Muscle of leg (tissue), 11 donors: ENCODE data around the gene CCNQ. TPM values are rescaled to one million over a fixed set of nuclear protein-coding genes. Genes with fewer than 3 reads are reported as not detected.

Experiments
- DNase-seq: peaks from one replicate; pipeline ENCODE4 v3.0.0; 2013
- H3K27ac ChIP-seq: one replicate; pipeline ENCODE4 v1.5.1; 2013; ENCODE audit warnings: mild to moderate bottlenecking, low read length, control low read depth
- H3K27me3 ChIP-seq: one replicate; pipeline ENCODE4 v1.6.1; 2013; ENCODE audit warnings: low read length; ENCODE audit not compliant: control insufficient read depth, insufficient read depth
- H3K36me3 ChIP-seq: one replicate; pipeline ENCODE4 v1.6.1; 2013; ENCODE audit warnings: low read length; ENCODE audit not compliant: control insufficient read depth, insufficient read depth
- H3K4me1 ChIP-seq: one replicate; pipeline ENCODE4 v1.6.1; 2013; ENCODE audit warnings: low read length; ENCODE audit not compliant: control insufficient read depth, insufficient read depth
- H3K4me3 ChIP-seq: one replicate; pipeline ENCODE4 v1.5.1; 2013; ENCODE audit warnings: low read length, control low read depth
- H3K9me3 ChIP-seq: replicated peaks from 2 replicates; pipeline ENCODE4 v1.6.1; 2013; ENCODE audit warnings: low read depth, low read length; ENCODE audit not compliant: control insufficient read depth
- WGBS: methylation state at CpG from one replicate; pipeline ENCODE4 v1.1.5; 2013; ENCODE audit warnings: missing lambda C conversion rate; ENCODE audit not compliant: insufficient coverage; 5-methylcytosine and 5-hydroxymethylcytosine counted together
- polyA plus RNA-seq, 8 donors: library from polyadenylated mRNA; unstranded; fragments of 120-200 nt; gene quantifications; one replicate each; pipeline versions ENCODE4 v1.2.1 to v1.2.3, GENCODE V29; 2013; ENCODE audit warnings: inconsistent platforms in 1 of 8, low replicate concordance in 1 of 8; ENCODE audit not compliant: insufficient read length in 8 of 8, insufficient read depth in 1 of 8
- total RNA-seq: library from RNA; stranded (reverse); fragments of 120-200 nt; gene quantifications from one replicate; pipeline ENCODE4 v1.2.4, GENCODE V29; 2013

CCNQ gene
- total and polyA plus RNA-seq, 9 donors: 11.7 to 15.9 (median 13.3) TPM

DNA sequence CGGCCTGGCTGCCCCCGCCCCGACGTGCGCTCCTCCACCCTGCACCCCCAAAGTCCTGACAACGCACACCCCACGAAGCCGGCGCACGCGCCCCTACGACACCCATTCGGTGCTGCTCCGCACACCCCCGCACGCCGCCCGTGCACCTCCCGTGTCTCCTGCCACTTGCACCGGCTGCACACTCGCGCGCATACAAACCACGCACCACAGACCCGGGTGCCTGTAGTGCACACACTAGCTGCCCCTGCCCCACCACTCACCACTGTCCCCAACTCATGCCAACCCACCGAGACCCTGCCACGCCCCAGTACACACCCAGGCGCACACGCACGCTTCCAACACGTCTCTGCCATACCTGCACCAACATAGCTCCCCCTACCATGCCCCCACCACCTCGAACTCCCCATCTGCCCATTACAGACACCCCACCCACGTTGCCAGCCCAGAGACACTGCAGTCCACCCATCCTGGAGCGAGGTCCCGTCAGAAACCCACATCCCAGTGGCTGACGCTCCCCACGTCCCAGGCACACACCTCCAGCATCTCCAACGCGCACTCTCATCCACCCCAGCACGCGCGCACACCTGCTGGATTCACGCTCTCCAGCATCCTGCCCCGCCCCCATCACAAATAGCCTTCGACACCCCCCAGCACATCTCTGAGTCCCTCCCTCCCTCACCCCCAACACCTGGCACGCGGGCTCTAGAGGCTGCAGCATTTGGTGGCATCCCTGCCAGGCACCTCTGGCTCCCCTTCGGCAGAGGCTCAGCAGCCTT is 43.9 kb upstream of the CCNQ start:
- no peak overlapping the region for H3K4me3 ChIP-seq

DNA sequence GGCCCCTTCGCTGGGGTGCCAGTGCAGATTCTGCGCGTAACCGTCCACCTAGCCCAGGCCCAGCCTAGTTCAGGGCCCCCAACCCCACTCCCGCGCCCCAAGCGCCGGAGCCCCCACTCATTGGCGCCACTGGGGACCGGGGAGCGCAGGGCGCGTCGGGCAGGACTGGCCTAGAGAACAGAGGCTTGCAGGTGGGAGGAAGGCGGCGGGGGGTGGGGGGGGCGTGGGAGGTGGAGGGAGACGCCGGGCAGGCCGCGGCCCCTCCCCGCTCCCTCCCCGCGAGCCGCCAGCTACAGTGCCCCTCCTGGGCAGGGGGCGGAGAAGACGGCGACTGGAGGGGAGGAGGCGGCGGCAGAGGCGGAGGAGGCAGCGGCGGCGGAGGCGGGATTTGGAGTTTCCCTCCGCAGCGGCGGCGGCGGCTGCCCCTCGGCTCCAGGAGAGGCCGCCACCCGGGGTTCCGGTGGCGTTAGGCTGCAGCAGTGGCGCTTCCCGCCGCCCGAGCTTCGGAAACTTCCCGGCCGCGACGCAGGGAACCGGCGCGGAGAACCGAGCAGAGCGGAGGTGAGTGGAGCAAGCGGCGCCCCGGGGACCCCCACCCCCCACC is 43.2 kb upstream of the CCNQ start:
- no peak for DNase-seq
- H3K9me3 ChIP-seq: no peaks in the 10 kb centered on the region
- no peak overlapping the region for H3K4me3 ChIP-seq
- WGBS: 34% methylated on average over 47 of the region's 62 CpGs
- H3K4me1 ChIP-seq: peaks cover 34% of the 10 kb centered on the region
- H3K36me3 ChIP-seq: no peaks in the 10 kb centered on the region
- peaks cover 74% of the 10 kb centered on the region for H3K27me3 ChIP-seq
- no peak overlapping the region for H3K27ac ChIP-seq

More for the DNA sequence above, 43.9 kb upstream of the CCNQ start:
- Histone ChIP-seq H3K4me1 (peaks cover 41% of the 10 kb centered on the region), H3K27me3 (peaks cover 77% of the 10 kb centered on the region), H3K27ac (no peak overlapping the region), H3K36me3 (no peaks in the 10 kb centered on the region), H3K9me3 (no peaks in the 10 kb centered on the region)
- 27% methylated on average over 43 of the region's 48 CpGs for WGBS
- no peak for DNase-seq

GRCh38 chrX:153641627-153642026 is 42.7 kb upstream of the CCNQ start:
- Histone ChIP-seq H3K4me3 (no peak overlapping the region), H3K36me3 (no peaks in the 10 kb centered on the region), H3K4me1 (peaks cover 33% of the 10 kb centered on the region), H3K27me3 (peaks cover 70% of the 10 kb centered on the region), H3K9me3 (no peaks in the 10 kb centered on the region), H3K27ac (no peak overlapping the region)
- WGBS: 20% methylated on average over 1 of the region's 8 CpGs
- no peak for DNase-seq

GRCh38 chrX:153640736-153641575 is 42.0 kb upstream of the CCNQ start:
- no peak for DNase-seq
- 53% methylated on average over 26 of the region's 26 CpGs for WGBS
- Histone ChIP-seq H3K4me3 (no peak overlapping the region), H3K27ac (no peak overlapping the region), H3K9me3 (no peaks in the 10 kb centered on the region), H3K36me3 (no peaks in the 10 kb centered on the region), H3K4me1 (peaks cover 32% of the 10 kb centered on the region), H3K27me3 (peaks cover 63% of the 10 kb centered on the region)

GRCh38 chrX:153640045-153640686 is 41.2 kb upstream of the CCNQ start:
- no peaks in the 10 kb centered on the region for H3K9me3 ChIP-seq
- H3K27ac ChIP-seq: no peak overlapping the region
- 82% methylated on average over 20 of the region's 23 CpGs for WGBS
- no peak overlapping the region for H3K4me3 ChIP-seq
- DNase-seq: no peak
- no peaks in the 10 kb centered on the region for H3K36me3 ChIP-seq
- peaks cover 32% of the 10 kb centered on the region for H3K4me1 ChIP-seq
- peaks cover 55% of the 10 kb centered on the region for H3K27me3 ChIP-seq

DNA sequence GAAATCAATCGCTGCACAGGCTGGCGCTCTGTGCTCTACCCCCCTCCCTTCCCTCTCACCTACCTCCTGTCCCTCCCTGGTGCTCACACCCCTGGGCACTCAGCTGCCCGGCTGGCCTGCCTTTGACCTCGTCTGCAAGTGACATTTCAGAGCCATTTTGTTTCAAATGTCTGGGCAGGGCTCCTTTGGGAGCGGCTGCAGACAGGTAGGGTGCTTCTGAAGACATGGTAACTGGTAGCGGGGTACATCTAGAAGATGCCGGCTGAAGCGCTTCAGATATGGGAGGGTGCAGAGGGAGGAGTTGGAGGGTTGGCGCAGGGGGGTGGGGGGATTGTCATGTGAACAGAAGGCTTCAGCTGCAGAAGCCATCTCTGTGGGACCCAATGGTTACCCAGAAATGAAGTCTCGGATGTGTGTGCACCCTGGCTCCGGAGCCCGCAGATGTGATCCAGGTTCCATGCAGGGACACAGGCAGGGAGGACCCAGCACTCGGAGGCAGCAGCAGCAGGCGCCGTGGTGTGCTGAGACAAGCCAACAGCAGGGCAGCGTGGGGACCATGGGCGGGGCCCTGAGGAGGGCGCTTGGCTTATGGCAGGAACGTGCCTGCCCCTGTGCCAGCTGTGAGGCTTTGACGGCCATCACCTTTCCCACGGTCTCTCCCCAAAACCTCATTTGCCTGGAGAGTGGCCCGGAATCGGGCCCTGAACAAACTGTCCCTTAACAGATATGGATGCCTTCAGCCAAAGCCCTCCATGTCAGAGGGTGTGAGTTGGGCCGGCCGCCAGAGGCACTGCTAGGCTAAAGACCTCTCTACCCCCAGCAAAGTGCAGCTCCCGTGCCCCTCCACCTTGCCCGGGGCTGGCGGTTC is 40.5 kb upstream of the CCNQ start:
- peaks cover 48% of the 10 kb centered on the region for H3K27me3 ChIP-seq

GRCh38 chrX:153638436-153639176 is 39.7 kb upstream of the CCNQ start:
- Histone ChIP-seq H3K27ac (no peak overlapping the region), H3K9me3 (no peaks in the 10 kb centered on the region), H3K36me3 (no peaks in the 10 kb centered on the region), H3K4me3 (no peak overlapping the region), H3K4me1 (peaks cover 34% of the 10 kb centered on the region), H3K27me3 (peaks cover 42% of the 10 kb centered on the region)
- DNase-seq: no peak
- WGBS: 66% methylated on average over 11 of the region's 20 CpGs

More for the DNA sequence above, 40.5 kb upstream of the CCNQ start:
- H3K4me3 ChIP-seq: no peak overlapping the region
- peaks cover 34% of the 10 kb centered on the region for H3K4me1 ChIP-seq
- H3K36me3 ChIP-seq: no peaks in the 10 kb centered on the region
- WGBS: 82% methylated on average over 24 of the region's 28 CpGs
- no peak overlapping the region for H3K27ac ChIP-seq
- no peaks in the 10 kb centered on the region for H3K9me3 ChIP-seq
- DNase-seq: no peak

DNA sequence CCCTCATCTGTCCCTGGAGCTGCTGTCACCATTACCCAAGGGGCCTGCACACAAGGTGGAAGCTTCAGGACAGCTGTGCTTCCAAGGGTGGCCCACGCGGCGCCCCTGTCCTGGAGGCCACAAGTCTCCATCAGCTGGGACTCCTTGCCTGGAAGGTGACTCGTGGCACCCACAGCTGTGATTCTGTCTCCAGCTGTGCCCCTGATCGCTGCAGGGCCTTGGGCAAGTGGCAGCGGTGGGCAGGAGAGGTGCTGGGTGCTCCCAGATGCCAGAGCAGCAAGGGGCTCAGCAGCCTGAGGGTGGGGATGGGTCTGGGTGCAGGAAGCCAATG is 39.1 kb upstream of the CCNQ start:
- Histone ChIP-seq H3K36me3 (no peaks in the 10 kb centered on the region), H3K4me3 (no peak overlapping the region), H3K9me3 (no peaks in the 10 kb centered on the region), H3K4me1 (peaks cover 29% of the 10 kb centered on the region), H3K27ac (no peak overlapping the region), H3K27me3 (peaks cover 36% of the 10 kb centered on the region)
- no peak for DNase-seq
- WGBS: 81% methylated on average over 6 of the region's 6 CpGs
